SK-N-SH treated with all-trans-retinoic acid at 6 μM for 48 hours (cell line): ENCODE results near the gene MPI.
"Not testable (repeated sequence)": the region's sequence is repeated elsewhere in the genome, so short reads cannot be mapped to it uniquely, and the experiment has no call there.

Source experiments
- ATAC-seq: fragments of 200-7000 bp; cut with Tn5 transposase; 3 replicates; pipeline ENCODE4 v1.9.1; 2020; ENCODE audit warnings: mild to moderate bottlenecking, moderate library complexity
- ARNTL ChIP-seq: fragments of 450-650 bp; formaldehyde crosslinking; IDR thresholded peaks from 2 replicates; pipeline ENCODE4 v1.5.0; 2020; ENCODE audit warnings: low read depth, mild to moderate bottlenecking, moderate library complexity, borderline replicate concordance
- BACH2 ChIP-seq: fragments of 250-450 bp; sonication (Bioruptor Pico); IDR thresholded peaks from 2 replicates; pipeline ENCODE4 v1.9.0; 2021; ENCODE audit warnings: mild to moderate bottlenecking, borderline replicate concordance
- CREB5 ChIP-seq: fragments of 250-450 bp; sonication (Bioruptor Pico); IDR thresholded peaks from 2 replicates; pipeline ENCODE4 v1.5.1; 2020; ENCODE audit warnings: low read depth, mild to moderate bottlenecking, moderate library complexity
- CSDC2 ChIP-seq: fragments of 250-450 bp; sonication (Bioruptor Pico); IDR thresholded peaks from 2 replicates; pipeline ENCODE4 v1.5.0; 2020; ENCODE audit warnings: mild to moderate bottlenecking, moderate library complexity
- ESRRG ChIP-seq: fragments of 250-450 bp; sonication (Bioruptor Pico); IDR thresholded peaks from 2 replicates; pipeline ENCODE4 v1.6.1; 2021; ENCODE audit warnings: mild to moderate bottlenecking
- GLIS3 ChIP-seq: fragments of 250-450 bp; sonication (Bioruptor Pico); IDR thresholded peaks from 2 replicates; pipeline ENCODE4 v1.5.0; 2020; ENCODE audit warnings: mild to moderate bottlenecking, moderate library complexity
- ISL1 ChIP-seq: fragments of 250-450 bp; sonication (Bioruptor Pico); IDR thresholded peaks from 2 replicates; pipeline ENCODE4 v2.1.2; 2022; ENCODE audit warnings: mild to moderate bottlenecking, moderate library complexity
- OSR1 ChIP-seq: fragments of 250-450 bp; sonication (Bioruptor Pico); IDR thresholded peaks from 2 replicates; pipeline ENCODE4 v1.8.0; 2022; ENCODE audit warnings: moderate library complexity, mild to moderate bottlenecking, inconsistent platforms
- POU6F1 ChIP-seq: fragments of 250-450 bp; sonication (Bioruptor Pico); IDR thresholded peaks from 2 replicates; pipeline ENCODE4 v1.8.0; 2021; ENCODE audit warnings: low read depth, mild to moderate bottlenecking, moderate library complexity, borderline replicate concordance
- PPARA ChIP-seq: fragments of 250-450 bp; sonication (Bioruptor Pico); IDR thresholded peaks from 2 replicates; pipeline ENCODE4 v1.5.0; 2020; ENCODE audit warnings: mild to moderate bottlenecking, borderline replicate concordance
- RARB ChIP-seq: fragments of 250-450 bp; sonication (Bioruptor Pico); IDR thresholded peaks from 2 replicates; pipeline ENCODE4 v1.8.0; 2021; ENCODE audit warnings: mild to moderate bottlenecking, moderate library complexity
- SNAI2 ChIP-seq: fragments of 250-450 bp; sonication (Bioruptor Pico); IDR thresholded peaks from 2 replicates; pipeline ENCODE4 v1.5.0; 2020; ENCODE audit warnings: mild to moderate bottlenecking, moderate library complexity
- TCF4 ChIP-seq: fragments of 250-450 bp; sonication (Bioruptor Pico); IDR thresholded peaks from 2 replicates; pipeline ENCODE4 v1.8.0; 2021; ENCODE audit warnings: mild to moderate bottlenecking, moderate library complexity, borderline replicate concordance
- TOX ChIP-seq: fragments of 250-450 bp; sonication (Bioruptor Pico); IDR thresholded peaks from 2 replicates; pipeline ENCODE4 v1.8.0; 2021; ENCODE audit warnings: mild to moderate bottlenecking, moderate library complexity, borderline replicate concordance
- ZC3H10 ChIP-seq: fragments of 250-450 bp; sonication (Bioruptor Pico); IDR thresholded peaks from 2 replicates; pipeline ENCODE4 v1.5.1; 2021; ENCODE audit warnings: mild to moderate bottlenecking, moderate library complexity
- ZFP3 ChIP-seq: fragments of 250-450 bp; sonication (Bioruptor Pico); IDR thresholded peaks from 2 replicates; pipeline ENCODE4 v1.5.0; 2020; ENCODE audit warnings: mild to moderate bottlenecking, moderate library complexity
- ZFP30 ChIP-seq: fragments of 450-650 bp; formaldehyde crosslinking; IDR thresholded peaks from 2 replicates; pipeline ENCODE4 v1.5.0; 2022; ENCODE audit warnings: mild to moderate bottlenecking, moderate library complexity
- ZNF565 ChIP-seq: fragments of 450-650 bp; formaldehyde crosslinking; conservative IDR thresholded peaks from 2 replicates; pipeline ENCODE4 v1.5.0; 2020; ENCODE audit warnings: low read depth, mild to moderate bottlenecking, moderate library complexity
- ZNF8 ChIP-seq: fragments of 450-650 bp; formaldehyde crosslinking; IDR thresholded peaks from 2 replicates; pipeline ENCODE4 v1.5.0; 2020; ENCODE audit warnings: mild to moderate bottlenecking, moderate library complexity
- TF ChIP-seq, protein P1 (sequence below): fragments of 250-450 bp; sonication (Bioruptor Pico); IDR thresholded peaks from 2 replicates; pipeline ENCODE4 v1.5.0; 2020; ENCODE audit warnings: mild to moderate bottlenecking, moderate library complexity
- TF ChIP-seq, protein P2 (sequence below): fragments of 250-450 bp; sonication (Bioruptor Pico); IDR thresholded peaks from 2 replicates; pipeline ENCODE4 v1.5.1; 2021; ENCODE audit warnings: mild to moderate bottlenecking, moderate library complexity
- TF ChIP-seq, protein P3 (sequence below): fragments of 250-450 bp; sonication (Bioruptor Pico); IDR thresholded peaks from 2 replicates; pipeline ENCODE4 v1.8.0; 2020; ENCODE audit warnings: mild to moderate bottlenecking, moderate library complexity, borderline replicate concordance

The MPI gene

DNA sequence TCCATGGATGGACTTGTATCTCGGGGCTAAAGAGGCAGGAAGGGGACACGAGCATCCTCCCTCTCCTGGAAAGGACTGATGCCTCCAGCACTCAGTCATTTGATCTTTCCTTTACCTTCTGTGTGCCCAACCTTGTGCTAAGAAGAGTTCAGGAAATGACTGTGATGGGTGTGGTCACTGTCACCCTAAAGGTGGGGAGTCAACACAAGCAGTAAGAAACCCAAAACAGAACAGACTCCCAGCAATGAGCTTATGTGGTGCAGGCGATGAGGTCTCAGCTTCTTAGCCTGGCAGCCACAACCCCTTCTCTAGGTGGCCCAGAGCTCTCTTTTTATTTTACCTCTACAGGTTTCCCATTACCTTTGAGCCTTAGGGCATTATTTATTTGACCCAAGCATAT lies 3.8 kb downstream of the MPI start:
- TF ChIP-seq ZFP3 (CRISPR knock-in tag), result no peak
- no peak for TF ChIP-seq CREB5 (CRISPR knock-in tag)
- TF ChIP-seq, protein P1, sequence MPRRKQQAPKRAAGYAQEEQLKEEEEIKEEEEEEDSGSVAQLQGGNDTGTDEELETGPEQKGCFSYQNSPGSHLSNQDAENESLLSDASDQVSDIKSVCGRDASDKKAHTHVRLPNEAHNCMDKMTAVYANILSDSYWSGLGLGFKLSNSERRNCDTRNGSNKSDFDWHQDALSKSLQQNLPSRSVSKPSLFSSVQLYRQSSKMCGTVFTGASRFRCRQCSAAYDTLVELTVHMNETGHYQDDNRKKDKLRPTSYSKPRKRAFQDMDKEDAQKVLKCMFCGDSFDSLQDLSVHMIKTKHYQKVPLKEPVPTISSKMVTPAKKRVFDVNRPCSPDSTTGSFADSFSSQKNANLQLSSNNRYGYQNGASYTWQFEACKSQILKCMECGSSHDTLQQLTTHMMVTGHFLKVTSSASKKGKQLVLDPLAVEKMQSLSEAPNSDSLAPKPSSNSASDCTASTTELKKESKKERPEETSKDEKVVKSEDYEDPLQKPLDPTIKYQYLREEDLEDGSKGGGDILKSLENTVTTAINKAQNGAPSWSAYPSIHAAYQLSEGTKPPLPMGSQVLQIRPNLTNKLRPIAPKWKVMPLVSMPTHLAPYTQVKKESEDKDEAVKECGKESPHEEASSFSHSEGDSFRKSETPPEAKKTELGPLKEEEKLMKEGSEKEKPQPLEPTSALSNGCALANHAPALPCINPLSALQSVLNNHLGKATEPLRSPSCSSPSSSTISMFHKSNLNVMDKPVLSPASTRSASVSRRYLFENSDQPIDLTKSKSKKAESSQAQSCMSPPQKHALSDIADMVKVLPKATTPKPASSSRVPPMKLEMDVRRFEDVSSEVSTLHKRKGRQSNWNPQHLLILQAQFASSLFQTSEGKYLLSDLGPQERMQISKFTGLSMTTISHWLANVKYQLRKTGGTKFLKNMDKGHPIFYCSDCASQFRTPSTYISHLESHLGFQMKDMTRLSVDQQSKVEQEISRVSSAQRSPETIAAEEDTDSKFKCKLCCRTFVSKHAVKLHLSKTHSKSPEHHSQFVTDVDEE (CRISPR knock-in tag), result no peak
- TF ChIP-seq GLIS3 (CRISPR knock-in tag), result no peak
- TF ChIP-seq ISL1 (CRISPR knock-in tag), result no peak
- no peak for TF ChIP-seq ZFP30 (CRISPR knock-in tag)
- no peak for TF ChIP-seq OSR1 (CRISPR knock-in tag)
- TF ChIP-seq RARB, result no peak
- TF ChIP-seq ZNF565 (CRISPR knock-in tag), result no peak
- no peak for TF ChIP-seq BACH2 (CRISPR knock-in tag)
- TF ChIP-seq, protein P2, sequence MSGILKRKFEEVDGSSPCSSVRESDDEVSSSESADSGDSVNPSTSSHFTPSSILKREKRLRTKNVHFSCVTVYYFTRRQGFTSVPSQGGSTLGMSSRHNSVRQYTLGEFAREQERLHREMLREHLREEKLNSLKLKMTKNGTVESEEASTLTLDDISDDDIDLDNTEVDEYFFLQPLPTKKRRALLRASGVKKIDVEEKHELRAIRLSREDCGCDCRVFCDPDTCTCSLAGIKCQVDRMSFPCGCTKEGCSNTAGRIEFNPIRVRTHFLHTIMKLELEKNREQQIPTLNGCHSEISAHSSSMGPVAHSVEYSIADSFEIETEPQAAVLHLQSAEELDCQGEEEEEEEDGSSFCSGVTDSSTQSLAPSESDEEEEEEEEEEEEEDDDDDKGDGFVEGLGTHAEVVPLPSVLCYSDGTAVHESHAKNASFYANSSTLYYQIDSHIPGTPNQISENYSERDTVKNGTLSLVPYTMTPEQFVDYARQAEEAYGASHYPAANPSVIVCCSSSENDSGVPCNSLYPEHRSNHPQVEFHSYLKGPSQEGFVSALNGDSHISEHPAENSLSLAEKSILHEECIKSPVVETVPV (CRISPR knock-in tag), result no peak
- TF ChIP-seq, protein P3, sequence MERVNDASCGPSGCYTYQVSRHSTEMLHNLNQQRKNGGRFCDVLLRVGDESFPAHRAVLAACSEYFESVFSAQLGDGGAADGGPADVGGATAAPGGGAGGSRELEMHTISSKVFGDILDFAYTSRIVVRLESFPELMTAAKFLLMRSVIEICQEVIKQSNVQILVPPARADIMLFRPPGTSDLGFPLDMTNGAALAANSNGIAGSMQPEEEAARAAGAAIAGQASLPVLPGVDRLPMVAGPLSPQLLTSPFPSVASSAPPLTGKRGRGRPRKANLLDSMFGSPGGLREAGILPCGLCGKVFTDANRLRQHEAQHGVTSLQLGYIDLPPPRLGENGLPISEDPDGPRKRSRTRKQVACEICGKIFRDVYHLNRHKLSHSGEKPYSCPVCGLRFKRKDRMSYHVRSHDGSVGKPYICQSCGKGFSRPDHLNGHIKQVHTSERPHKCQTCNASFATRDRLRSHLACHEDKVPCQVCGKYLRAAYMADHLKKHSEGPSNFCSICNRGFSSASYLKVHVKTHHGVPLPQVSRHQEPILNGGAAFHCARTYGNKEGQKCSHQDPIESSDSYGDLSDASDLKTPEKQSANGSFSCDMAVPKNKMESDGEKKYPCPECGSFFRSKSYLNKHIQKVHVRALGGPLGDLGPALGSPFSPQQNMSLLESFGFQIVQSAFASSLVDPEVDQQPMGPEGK (CRISPR knock-in tag), result no peak
- no peak for TF ChIP-seq ARNTL
- TF ChIP-seq CSDC2, result no peak
- no peak for TF ChIP-seq SNAI2
- TF ChIP-seq TCF4 (CRISPR knock-in tag), result no peak
- TF ChIP-seq POU6F1 (CRISPR knock-in tag), result no peak
- no peak for TF ChIP-seq ESRRG (CRISPR knock-in tag)
- no peak for TF ChIP-seq PPARA

GRCh38 chr15:74894383-74894782 lies 4.5 kb downstream of the MPI start:
- not testable (repeated sequence) for ATAC-seq

More for the DNA sequence above, 3.8 kb downstream of the MPI start:
- no peak for ATAC-seq

GRCh38 chr15:74895830-74896229 lies 6.0 kb downstream of the MPI start:
- ATAC-seq, result no peak
- TF ChIP-seq BACH2 (CRISPR knock-in tag) (no peak), OSR1 (CRISPR knock-in tag) (no peak), CREB5 (CRISPR knock-in tag) (no peak), ZNF565 (CRISPR knock-in tag) (no peak), ESRRG (CRISPR knock-in tag) (no peak), TOX (CRISPR knock-in tag) (no peak), ZFP3 (CRISPR knock-in tag) (no peak), TCF4 (CRISPR knock-in tag) (no peak), ZFP30 (CRISPR knock-in tag) (no peak), GLIS3 (CRISPR knock-in tag) (no peak), POU6F1 (CRISPR knock-in tag) (no peak), ARNTL (no peak), ZC3H10 (CRISPR knock-in tag) (no peak), ZNF8 (no peak)
- TF ChIP-seq, protein P2 (CRISPR knock-in tag), result no peak
- TF ChIP-seq, protein P3 (CRISPR knock-in tag), result no peak
